SK-N-SH treated with all-trans-retinoic acid at 6 μM for 48 hours (cell line): ENCODE measurements around the gene CRYBA1.

Experiments used
- ARNTL ChIP-seq: fragments of 450-650 bp; formaldehyde crosslinking; IDR thresholded peaks from 2 replicates; pipeline ENCODE4 v1.5.0; 2020; ENCODE audit warnings: low read depth, mild to moderate bottlenecking, moderate library complexity, borderline replicate concordance
- CREB5 ChIP-seq: fragments of 250-450 bp; sonication (Bioruptor Pico); IDR thresholded peaks from 2 replicates; pipeline ENCODE4 v1.5.1; 2020; ENCODE audit warnings: low read depth, mild to moderate bottlenecking, moderate library complexity
- CSRNP3 ChIP-seq: fragments of 250-450 bp; sonication (Bioruptor Pico); IDR thresholded peaks from 2 replicates; pipeline ENCODE4 v1.5.1; 2021; ENCODE audit warnings: mild to moderate bottlenecking, moderate library complexity
- GLIS3 ChIP-seq: fragments of 250-450 bp; sonication (Bioruptor Pico); IDR thresholded peaks from 2 replicates; pipeline ENCODE4 v1.5.0; 2020; ENCODE audit warnings: mild to moderate bottlenecking, moderate library complexity
- ISL1 ChIP-seq: fragments of 250-450 bp; sonication (Bioruptor Pico); IDR thresholded peaks from 2 replicates; pipeline ENCODE4 v2.1.2; 2022; ENCODE audit warnings: mild to moderate bottlenecking, moderate library complexity
- PATZ1 ChIP-seq: fragments of 250-450 bp; sonication (Bioruptor Pico); IDR thresholded peaks from 2 replicates; pipeline ENCODE4 v1.8.0; 2020; ENCODE audit warnings: mild to moderate bottlenecking, moderate library complexity, borderline replicate concordance
- PPARA ChIP-seq: fragments of 250-450 bp; sonication (Bioruptor Pico); IDR thresholded peaks from 2 replicates; pipeline ENCODE4 v1.5.0; 2020; ENCODE audit warnings: mild to moderate bottlenecking, borderline replicate concordance
- RARB ChIP-seq: fragments of 250-450 bp; sonication (Bioruptor Pico); IDR thresholded peaks from 2 replicates; pipeline ENCODE4 v1.8.0; 2021; ENCODE audit warnings: mild to moderate bottlenecking, moderate library complexity
- TOX ChIP-seq: fragments of 250-450 bp; sonication (Bioruptor Pico); IDR thresholded peaks from 2 replicates; pipeline ENCODE4 v1.8.0; 2021; ENCODE audit warnings: mild to moderate bottlenecking, moderate library complexity, borderline replicate concordance
- TSHZ2 ChIP-seq: fragments of 250-450 bp; sonication (Bioruptor Pico); IDR thresholded peaks from 2 replicates; pipeline ENCODE4 v1.5.0; 2020; ENCODE audit warnings: mild to moderate bottlenecking, moderate library complexity
- ZC3H10 ChIP-seq: fragments of 250-450 bp; sonication (Bioruptor Pico); IDR thresholded peaks from 2 replicates; pipeline ENCODE4 v1.5.1; 2021; ENCODE audit warnings: mild to moderate bottlenecking, moderate library complexity
- ZFP3 ChIP-seq: fragments of 250-450 bp; sonication (Bioruptor Pico); IDR thresholded peaks from 2 replicates; pipeline ENCODE4 v1.5.0; 2020; ENCODE audit warnings: mild to moderate bottlenecking, moderate library complexity
- ZFP30 ChIP-seq: fragments of 450-650 bp; formaldehyde crosslinking; IDR thresholded peaks from 2 replicates; pipeline ENCODE4 v1.5.0; 2022; ENCODE audit warnings: mild to moderate bottlenecking, moderate library complexity
- ZNF70 ChIP-seq: fragments of 450-650 bp; formaldehyde crosslinking; IDR thresholded peaks from 2 replicates; pipeline ENCODE4 v1.5.0; 2020; ENCODE audit warnings: mild to moderate bottlenecking, moderate library complexity

GRCh38 chr17:29250666-29251065 lies 4.0 kb downstream of the CRYBA1 start:
- no peak for TF ChIP-seq PATZ1 (CRISPR knock-in tag)
- TF ChIP-seq ZC3H10 (CRISPR knock-in tag): no peak
- TF ChIP-seq PPARA (CRISPR knock-in tag): no peak
- TF ChIP-seq ZFP30 (CRISPR knock-in tag): no peak
- no peak for TF ChIP-seq TOX (CRISPR knock-in tag)
- no peak for TF ChIP-seq RARB (CRISPR knock-in tag)
- TF ChIP-seq ZNF70 (CRISPR knock-in tag): no peak
- no peak for TF ChIP-seq GLIS3 (CRISPR knock-in tag)
- no peak for TF ChIP-seq TSHZ2 (CRISPR knock-in tag)
- no peak for TF ChIP-seq ARNTL (CRISPR knock-in tag)
- TF ChIP-seq CREB5 (CRISPR knock-in tag): no peak
- TF ChIP-seq CSRNP3: no peak
- no peak for TF ChIP-seq ZFP3 (CRISPR knock-in tag)
- TF ChIP-seq ISL1 (CRISPR knock-in tag): no peak
